Upper lobe of left lung (tissue), 4 donors: ENCODE results near the gene RBBP8NL.

ENCODE experiments used
- CTCF ChIP-seq, 6 experiments: fragments of 450-650 bp in 4 of 6; fragments of 200-600 bp in 2 of 6; sonication (generic) in 2 of 6; IDR thresholded peaks; one replicate each; pipeline ENCODE4 v1.5.1; 2016 to 2019; ENCODE audit warnings: antibody characterized with exemption in 6 of 6
- POLR2AphosphoS5 ChIP-seq, 2 donors: sonication (generic); formaldehyde crosslinking; IDR thresholded peaks; one replicate each; pipeline ENCODE4 v1.5.1; 2017; ENCODE audit warnings: antibody characterized with exemption in 2 of 2

GRCh38 chr20:62362590-62362940 lies 64.8 kb downstream of the RBBP8NL start:
- no peak for TF ChIP-seq CTCF (IDR thresholded peaks at IDR 0.05)
- no peak for TF ChIP-seq POLR2AphosphoS5 (IDR thresholded peaks at IDR 0.05)
